DOHH2 (cell line): ENCODE measurements around the gene CD1C.

ENCODE experiments used
- H3F3A ChIP-seq: fragments of 200-600 bp; sonication (generic), shearing (Covaris generic); 2 replicates; pipeline ENCODE4 v1.6.0; 2016; ENCODE audit warnings: antibody characterized with exemption, mild to moderate bottlenecking; ENCODE audit not compliant: control insufficient read depth, insufficient read depth
- H3K27ac ChIP-seq: fragments of 200-600 bp; sonication (generic); 2 replicates; pipeline ENCODE4 v1.5.1; 2014; ENCODE audit warnings: low read depth, mild to moderate bottlenecking, low read length, moderate library complexity
- H3K27me3 ChIP-seq: fragments of 200-600 bp; sonication (generic); 2 replicates; pipeline ENCODE4 v1.6.1; 2014; ENCODE audit warnings: mild to moderate bottlenecking, low read length, mixed read lengths; ENCODE audit not compliant: control insufficient read depth
- H3K36me3 ChIP-seq: fragments of 200-600 bp; sonication (generic); 2 replicates; pipeline ENCODE4 v1.6.1; 2014; ENCODE audit warnings: mild to moderate bottlenecking, low read length, moderate library complexity, mixed read lengths; ENCODE audit not compliant: control insufficient read depth
- H3K4me1 ChIP-seq: fragments of 200-600 bp; sonication (generic); 2 replicates; pipeline ENCODE4 v1.6.1; 2014; ENCODE audit warnings: mild to moderate bottlenecking, low read length, mixed read lengths; ENCODE audit not compliant: control insufficient read depth
- H3K4me2 ChIP-seq: fragments of 200-600 bp; sonication (generic); 2 replicates; pipeline ENCODE4 v1.6.0; 2014; ENCODE audit warnings: mild to moderate bottlenecking, low read length, moderate library complexity
- H3K4me3 ChIP-seq: fragments of 200-600 bp; sonication (generic); 2 replicates; pipeline ENCODE4 v1.5.1; 2014; ENCODE audit warnings: mild to moderate bottlenecking, low read length, mixed read lengths
- H3K79me2 ChIP-seq: fragments of 200-600 bp; sonication (generic); 2 replicates; pipeline ENCODE4 v1.6.1; 2014; ENCODE audit warnings: mild to moderate bottlenecking, low read length, mixed read lengths; ENCODE audit not compliant: control insufficient read depth
- H3K9me2 ChIP-seq: fragments of 200-600 bp; sonication (generic); replicated peaks from 2 replicates; pipeline ENCODE4 v1.6.1; 2014; ENCODE audit warnings: mild to moderate bottlenecking, low read length, mixed read lengths; ENCODE audit not compliant: control insufficient read depth
- H3K9me3 ChIP-seq: fragments of 200-600 bp; sonication (generic); 2 replicates; pipeline ENCODE4 v1.6.1; 2014; ENCODE audit warnings: antibody characterized with exemption, low read length, mixed read lengths; ENCODE audit not compliant: control insufficient read depth, insufficient read depth
- H4K20me1 ChIP-seq: fragments of 200-600 bp; sonication (generic); 2 replicates; pipeline ENCODE4 v1.6.0; 2014; ENCODE audit warnings: low read depth, mild to moderate bottlenecking, antibody characterized with exemption, low read length, moderate library complexity; ENCODE audit not compliant: control insufficient read depth, insufficient read depth
- CTCF ChIP-seq: fragments of 200-600 bp; sonication (generic); IDR thresholded peaks from one replicate; pipeline ENCODE4 v1.5.1; 2014; ENCODE audit warnings: antibody characterized with exemption, mild to moderate bottlenecking, low read depth, low read length; ENCODE audit not compliant: poor library complexity, severe bottlenecking
- EZH2phosphoT487 ChIP-seq: fragments of 200-600 bp; sonication (generic); IDR thresholded peaks from 2 replicates; pipeline ENCODE4 v1.6.1; 2017; ENCODE audit warnings: borderline replicate concordance, mild to moderate bottlenecking, antibody characterized with exemption, low read length, moderate library complexity, mixed read lengths

CD1C gene

GRCh38 chr1:158328426-158328825 lies 38.7 kb downstream of the CD1C start:
- Histone ChIP-seq H3K27ac (no peak overlapping the region), H3K27me3 (no peaks in the 10 kb centered on the region), H3K4me1 (peaks cover 10% of the 10 kb centered on the region), H3K4me3 (no peak overlapping the region), H3K36me3 (no peaks in the 10 kb centered on the region), H3K4me2 (no peak overlapping the region), H3K9me2 (no peaks in the 10 kb centered on the region), H4K20me1 (no peaks in the 10 kb centered on the region), H3K79me2 (no peaks in the 10 kb centered on the region), H3K9me3 (no peaks in the 10 kb centered on the region), H3F3A (no peaks in the 10 kb centered on the region)
- TF ChIP-seq CTCF: no peak
- TF ChIP-seq EZH2phosphoT487: no peak

GRCh38 chr1:158329300-158329699 lies 39.6 kb downstream of the CD1C start:
- no peaks in the 10 kb centered on the region for H3F3A ChIP-seq
- no peak for TF ChIP-seq CTCF
- no peak for TF ChIP-seq EZH2phosphoT487
- H3K9me2 ChIP-seq: no peaks in the 10 kb centered on the region
- H3K27ac ChIP-seq: no peak overlapping the region
- no peaks in the 10 kb centered on the region for H3K36me3 ChIP-seq
- no peaks in the 10 kb centered on the region for H4K20me1 ChIP-seq
- no peaks in the 10 kb centered on the region for H3K9me3 ChIP-seq
- no peak overlapping the region for H3K4me3 ChIP-seq
- peaks cover 11% of the 10 kb centered on the region for H3K4me1 ChIP-seq
- H3K4me2 ChIP-seq: no peak overlapping the region
- no peaks in the 10 kb centered on the region for H3K27me3 ChIP-seq
- H3K79me2 ChIP-seq: no peaks in the 10 kb centered on the region

GRCh38 chr1:158329733-158330132 lies 40.0 kb downstream of the CD1C start:
- H3K79me2 ChIP-seq: no peaks in the 10 kb centered on the region
- no peaks in the 10 kb centered on the region for H3K27me3 ChIP-seq
- H3F3A ChIP-seq: no peaks in the 10 kb centered on the region
- H3K36me3 ChIP-seq: no peaks in the 10 kb centered on the region
- H4K20me1 ChIP-seq: no peaks in the 10 kb centered on the region
- TF ChIP-seq EZH2phosphoT487 (no peak), CTCF (peak; percentile 87)
- peaks cover 16% of the 10 kb centered on the region for H3K4me1 ChIP-seq
- no peak overlapping the region for H3K4me3 ChIP-seq
- no peaks in the 10 kb centered on the region for H3K9me2 ChIP-seq
- no peaks in the 10 kb centered on the region for H3K9me3 ChIP-seq
- H3K4me2 ChIP-seq: no peak overlapping the region
- no peak overlapping the region for H3K27ac ChIP-seq
